H1 (cell line): ENCODE measurements around the gene ZNF407. TPM values are rescaled to one million over a fixed set of nuclear protein-coding genes. Genes with fewer than 3 reads are reported as not detected.

ENCODE experiments used
- CTCF ChIA-PET: fragments of 300-600 bp; sonication (Branson Sonifier 250); formaldehyde crosslinking; loops from one replicate; lab custom pipeline; 2021; ENCODE audit not compliant: partially characterized antibody; lab: Charles Lee
- POLR2A ChIA-PET: fragments of 300-600 bp; sonication (Branson Sonifier 250); formaldehyde crosslinking; loops from one replicate; lab custom pipeline; 2021; ENCODE audit warnings: inconsistent platforms; ENCODE audit not compliant: partially characterized antibody; lab: Charles Lee
- DNase-seq, 2 experiments: peaks; one replicate each; pipeline versions ENCODE4 v3.0.0 to v3.0.0-alpha.2; 2010 to 2022; ENCODE audit warnings: low spot score in 2 of 2, low read depth in 1 of 2, mixed read lengths in 1 of 2
- FAIRE-seq: peaks from 2 replicates; lab custom pipeline; 2011; peaks lifted over from hg19 to GRCh38; lab: Jason Lieb, UNC
- H2AFZ ChIP-seq: 2 replicates; pipeline ENCODE4 v1.8.1; 2012; ENCODE audit warnings: low read length, inconsistent platforms
- H2AK5ac ChIP-seq: 2 replicates; pipeline ENCODE4 v1.6.1; 2013; ENCODE audit warnings: low read depth, low read length
- H2BK120ac ChIP-seq: replicated peaks from 2 replicates; pipeline ENCODE3; 2013; ENCODE audit warnings: low read depth, low read length, inconsistent platforms
- H2BK12ac ChIP-seq: 2 replicates; pipeline ENCODE4 v1.6.1; 2013; ENCODE audit warnings: low read depth, low read length
- H2BK15ac ChIP-seq: 2 replicates; pipeline ENCODE4 v1.6.1; 2013; ENCODE audit warnings: low read length
- H2BK20ac ChIP-seq: 2 replicates; pipeline ENCODE4 v1.6.1; 2013; ENCODE audit warnings: low read length
- H2BK5ac ChIP-seq: 2 replicates; pipeline ENCODE4 v1.6.1; 2013; ENCODE audit warnings: low read depth, low read length
- H3K14ac ChIP-seq: 2 replicates; pipeline ENCODE4 v1.6.1; 2013; ENCODE audit warnings: inconsistent platforms; ENCODE audit not compliant: insufficient read length
- H3K18ac ChIP-seq: 2 replicates; pipeline ENCODE4 v1.6.1; 2013; ENCODE audit warnings: low read length; ENCODE audit errors: extremely low read depth
- H3K23ac ChIP-seq: 2 replicates; pipeline ENCODE4 v1.6.1; 2013; ENCODE audit warnings: inconsistent platforms; ENCODE audit not compliant: insufficient read length
- H3K23me2 ChIP-seq: 2 replicates; pipeline ENCODE4 v1.6.1; 2013; ENCODE audit warnings: low read depth, low read length
- H3K27ac ChIP-seq: 2 replicates; pipeline ENCODE4 v1.6.1; 2011; ENCODE audit warnings: low read depth, low read length, inconsistent platforms
- H3K27me3 ChIP-seq, 4 experiments: replicated peaks in 1 of 4; 1 replicate in 1 of 4; 2 replicates in 3 of 4; pipeline versions ENCODE4 v1.6.1 to v1.8.1; 2011 to 2013; ENCODE audit warnings: low read length in 3 of 4, mild to moderate bottlenecking in 3 of 4, inconsistent platforms in 2 of 4, mixed read lengths in 2 of 4, moderate library complexity in 1 of 4; ENCODE audit not compliant: control insufficient read depth in 3 of 4, insufficient read depth in 3 of 4; ENCODE audit errors: extremely low read depth in 1 of 4
- H3K36me3 ChIP-seq, 4 experiments: 2 replicates each; pipeline versions ENCODE4 v1.6.1 to v1.8.1; 2011 to 2013; ENCODE audit warnings: mild to moderate bottlenecking in 4 of 4, low read length in 3 of 4, moderate library complexity in 2 of 4, control low read depth in 1 of 4, inconsistent platforms in 1 of 4; ENCODE audit not compliant: insufficient read depth in 4 of 4, control insufficient read depth in 2 of 4
- H3K4ac ChIP-seq: replicated peaks from 2 replicates; pipeline ENCODE3; 2013; ENCODE audit warnings: low read length, low read depth, mixed read lengths, inconsistent platforms; ENCODE audit not compliant: insufficient read length
- H3K4me1 ChIP-seq, 4 experiments: replicated peaks in 1 of 4; 1 replicate in 1 of 4; 2 replicates in 3 of 4; pipeline versions ENCODE4 v1.6.1 to v1.8.1; 2011 to 2013; ENCODE audit warnings: low read length in 3 of 4, inconsistent platforms in 2 of 4, mixed read lengths in 1 of 4; ENCODE audit not compliant: insufficient read depth in 4 of 4, control insufficient read depth in 3 of 4
- H3K4me2 ChIP-seq, 2 experiments: 2 replicates each; pipeline versions ENCODE4 v1.6.1 to v1.8.1; 2011 to 2013; ENCODE audit warnings: low read depth in 2 of 2, low read length in 2 of 2, control low read depth in 1 of 2, inconsistent platforms in 1 of 2, mild to moderate bottlenecking in 1 of 2; ENCODE audit not compliant: insufficient read depth in 1 of 2
- H3K4me3 ChIP-seq, 4 experiments: fragments of 200-600, 300-600 bp in 1 of 4; sonication (generic), shearing (Covaris generic), sonication (Bioruptor Twin) in 1 of 4; 2 replicates each; pipeline versions ENCODE4 v1.5.1 to v1.8.1; 2011 to 2016; ENCODE audit warnings: low read length in 4 of 4, low read depth in 3 of 4, control low read depth in 2 of 4, inconsistent platforms in 2 of 4, mild to moderate bottlenecking in 2 of 4, mixed read lengths in 1 of 4, moderate library complexity in 1 of 4; ENCODE audit not compliant: insufficient read depth in 2 of 4; ENCODE audit errors: extremely low read depth in 1 of 4
- H3K56ac ChIP-seq: replicated peaks from 2 replicates; pipeline ENCODE3; 2013; ENCODE audit warnings: low read depth, mild to moderate bottlenecking, mixed read lengths, low read length, inconsistent platforms; ENCODE audit not compliant: insufficient read length
- H3K79me1 ChIP-seq: 2 replicates; pipeline ENCODE4 v1.6.1; 2013; ENCODE audit warnings: low read depth, low read length, control low read depth
- H3K79me2 ChIP-seq, 2 experiments: 2 replicates each; pipeline versions ENCODE4 v1.6.1 to v1.8.1; 2012 to 2013; ENCODE audit warnings: low read length in 2 of 2, mild to moderate bottlenecking in 2 of 2, inconsistent platforms in 1 of 2; ENCODE audit not compliant: insufficient read depth in 2 of 2, control insufficient read depth in 1 of 2
- H3K9ac ChIP-seq, 4 experiments: replicated peaks in 1 of 4; 1 replicate in 1 of 4; 2 replicates in 3 of 4; pipeline versions ENCODE4 v1.6.1 to v1.8.1; 2011 to 2013; ENCODE audit warnings: low read depth in 3 of 4, low read length in 3 of 4, control low read depth in 2 of 4, mild to moderate bottlenecking in 2 of 4, moderate library complexity in 2 of 4, inconsistent platforms in 1 of 4; ENCODE audit errors: extremely low read depth in 1 of 4
- H3K9me3 ChIP-seq, 2 experiments: 2 replicates each; pipeline versions ENCODE4 v1.6.1 to v1.8.1; 2012 to 2013; ENCODE audit warnings: mild to moderate bottlenecking in 2 of 2, moderate library complexity in 2 of 2, control low read depth in 1 of 2, inconsistent platforms in 1 of 2, low read depth in 1 of 2, low read length in 1 of 2, mixed read lengths in 1 of 2; ENCODE audit not compliant: insufficient read depth in 2 of 2
- H4K20me1 ChIP-seq, 2 experiments: replicated peaks in 1 of 2; 2 replicates each; pipeline versions ENCODE3 to v1.8.1; 2011 to 2013; ENCODE audit warnings: inconsistent platforms in 2 of 2, low read length in 2 of 2, mild to moderate bottlenecking in 1 of 2; ENCODE audit not compliant: insufficient read depth in 2 of 2, control insufficient read depth in 1 of 2
- H4K5ac ChIP-seq: 2 replicates; pipeline ENCODE4 v1.6.1; 2013; ENCODE audit warnings: low read length, low read depth, mixed read lengths, inconsistent platforms; ENCODE audit not compliant: insufficient read length
- H4K8ac ChIP-seq: 2 replicates; pipeline ENCODE4 v1.8.0; 2013; ENCODE audit warnings: mild to moderate bottlenecking, moderate library complexity, low read length, inconsistent platforms; ENCODE audit not compliant: insufficient read depth; ENCODE audit errors: extremely low read depth
- H4K91ac ChIP-seq: replicated peaks from 2 replicates; pipeline ENCODE3; 2013; ENCODE audit warnings: low read length, mixed read lengths, inconsistent platforms; ENCODE audit not compliant: insufficient read length
- CBX8 ChIP-seq: fragments of 300-800, 300-1000 bp; sonication (generic); IDR thresholded peaks from 2 replicates; pipeline ENCODE4 v1.7.1; 2016; ENCODE audit warnings: low read depth, low read length, borderline replicate concordance
- KDM1A ChIP-seq: fragments of 200-600, 300-600 bp; sonication (generic); IDR thresholded peaks from 2 replicates; pipeline ENCODE4 v1.7.1; 2016; ENCODE audit warnings: mild to moderate bottlenecking, low read length, borderline replicate concordance
- POLR2A ChIP-seq, 2 experiments: IDR thresholded peaks; 1 replicate in 1 of 2; 2 replicates in 1 of 2; pipeline ENCODE4 v1.6.1; 2011; ENCODE audit warnings: low read depth in 2 of 2, low read length in 2 of 2, mild to moderate bottlenecking in 2 of 2; ENCODE audit errors: control extremely low read depth in 1 of 2
- SIX5 ChIP-seq: IDR thresholded peaks from 2 replicates; pipeline ENCODE4 v1.6.1; 2011; ENCODE audit warnings: mild to moderate bottlenecking, low read depth, low read length
- SP1 ChIP-seq: IDR thresholded peaks from 2 replicates; pipeline ENCODE4 v1.6.1; 2011; ENCODE audit warnings: low read depth, low read length
- SP2 ChIP-seq: IDR thresholded peaks from 2 replicates; pipeline ENCODE4 v1.6.1; 2012; ENCODE audit warnings: mild to moderate bottlenecking, low read length, inconsistent platforms
- TAF7 ChIP-seq: optimal IDR thresholded peaks from 2 replicates; pipeline ENCODE3; 2011; ENCODE audit warnings: low read depth, mild to moderate bottlenecking, inconsistent platforms, low read length, moderate library complexity, borderline replicate concordance
- ZNF274 ChIP-seq: IDR thresholded peaks from 2 replicates; pipeline ENCODE4 v1.7.0; 2012; ENCODE audit warnings: low read length, borderline replicate concordance; ENCODE audit errors: extremely low read depth
- WGBS, 2 experiments: shearing (Covaris generic) in 1 of 2; methylation state at CpG; one replicate each; pipeline versions ENCODE4 v1.1.6 to v1.1.7; 2013 to 2015; ENCODE audit warnings: low lambda C conversion rate in 2 of 2, mixed read lengths in 2 of 2, inconsistent platforms in 1 of 2, low coverage in 1 of 2, missing lambda C conversion rate in 1 of 2; ENCODE audit not compliant: insufficient replicate concordance in 2 of 2, insufficient coverage in 1 of 2, insufficient read length in 1 of 2; ENCODE audit errors: extremely low coverage in 1 of 2, missing lambda C conversion rate in 1 of 2; 5-methylcytosine and 5-hydroxymethylcytosine counted together
- polyA plus RNA-seq, 7 experiments: library from polyadenylated mRNA; depleted of rRNA in 3 of 7; stranded (reverse) in 5 of 7; unstranded in 2 of 7; fragments of >200 nt in 5 of 7; fragments of 200-250 nt in 2 of 7; gene quantifications; 1 replicate in 5 of 7; 2 replicates in 1 of 7; 4 replicates in 1 of 7; pipeline versions ENCODE4 v1.2.1 to v1.2.3, GENCODE V29; 2011 to 2013; ENCODE audit warnings: missing spikeins in 2 of 7, mixed read lengths in 2 of 7
- total RNA-seq: library from RNA; stranded (reverse); fragmentation: NEBNext Ultra II Directional; extraction: Animal tissue kit (Norgen Biotek cat#: 25700); gene quantifications from 2 replicates; pipeline ENCODE4 v1.2.1, GENCODE V29; 2021
- TF ChIP-seq, protein P1 (sequence below): IDR thresholded peaks from 2 replicates; pipeline ENCODE4 v1.6.1; 2012; ENCODE audit warnings: inconsistent platforms
- TF ChIP-seq, protein P2 (sequence below), 3 experiments: IDR thresholded peaks; 1 replicate in 2 of 3; 2 replicates in 1 of 3; pipeline versions ENCODE4 v1.5.1 to v1.6.1; 2011; ENCODE audit warnings: low read length in 3 of 3, mild to moderate bottlenecking in 3 of 3, inconsistent platforms in 2 of 3, low read depth in 1 of 3, moderate library complexity in 1 of 3; ENCODE audit not compliant: insufficient read depth in 1 of 3; ENCODE audit errors: control extremely low read depth in 1 of 3

ZNF407 gene
- total and polyA plus RNA-seq, 2 of the 8 experiments (the other 6 are each of a cell fraction or from before 2014, with no cell fraction given) = 1.5 to 6.8 TPM

DNA sequence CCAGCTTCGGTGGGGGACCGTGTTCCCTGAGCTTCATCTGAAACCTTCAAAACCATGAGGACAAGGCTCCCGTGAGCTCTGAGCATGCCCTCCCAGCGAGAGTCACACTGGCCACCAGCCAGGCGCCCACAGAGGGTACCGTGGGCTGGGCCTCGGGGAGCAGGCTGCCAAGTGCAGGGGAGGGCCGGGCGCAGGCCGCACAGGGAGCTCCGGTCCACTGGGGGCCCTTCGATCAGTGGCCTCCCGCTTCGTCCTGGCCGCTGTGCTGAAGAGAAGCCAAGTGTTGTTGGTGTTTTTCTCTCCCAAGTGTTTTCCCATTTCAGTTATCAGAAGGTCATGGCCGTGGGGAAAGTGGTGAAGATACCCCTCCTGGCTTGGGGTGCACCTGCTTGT is 466.8 kb downstream of the ZNF407 start:
- no peak overlapping the region for H3K4me2 ChIP-seq
- H2BK120ac ChIP-seq = no peak overlapping the region
- WGBS, 2 experiments = 96% methylated on average over 15 of the region's 16 CpGs; no CpG with 5 or more reads in 1 of the 2 experiments
- H2AK5ac ChIP-seq = no peak overlapping the region
- DNase-seq (no peak), FAIRE-seq (no peak)
- H4K8ac ChIP-seq = no peak overlapping the region
- H4K91ac ChIP-seq = no peak overlapping the region
- no peak overlapping the region for H2BK20ac ChIP-seq
- no peak overlapping the region for H3K56ac ChIP-seq
- no peak overlapping the region for H4K5ac ChIP-seq
- no peaks in the 10 kb centered on the region for H3K27me3 ChIP-seq
- H2BK15ac ChIP-seq = no peak overlapping the region
- no peak overlapping the region for H2BK5ac ChIP-seq
- H3K9ac ChIP-seq = no peak overlapping the region
- H4K20me1 ChIP-seq = no peaks in the 10 kb centered on the region
- no peaks in the 10 kb centered on the region; a peak in 1 of 7 replicates for H3K4me1 ChIP-seq
- H3K23ac ChIP-seq = no peak overlapping the region
- POLR2A ChIA-PET = no interaction called here
- H3K36me3 ChIP-seq = no peaks in the 10 kb centered on the region
- no peaks in the 10 kb centered on the region for H3K79me1 ChIP-seq
- H2BK12ac ChIP-seq = no peak overlapping the region
- H3K27ac ChIP-seq = no peak overlapping the region
- H3K79me2 ChIP-seq = no peaks in the 10 kb centered on the region
- H3K4ac ChIP-seq = no peak overlapping the region
- no peak overlapping the region for H3K14ac ChIP-seq
- TF ChIP-seq KDM1A (no peak), POLR2A (IDR thresholded peaks at IDR 0.05; ENCODE audit: control extremely low read depth in 1 of 2, low read depth in 2 of 2, low read length in 2 of 2) (no peak), SP2 (no peak), CBX8 (no peak), SIX5 (no peak), ZNF274 (no peak), TAF7 (no peak), SP1 (no peak)
- TF ChIP-seq, protein P1, sequence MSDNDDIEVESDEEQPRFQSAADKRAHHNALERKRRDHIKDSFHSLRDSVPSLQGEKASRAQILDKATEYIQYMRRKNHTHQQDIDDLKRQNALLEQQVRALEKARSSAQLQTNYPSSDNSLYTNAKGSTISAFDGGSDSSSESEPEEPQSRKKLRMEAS = no peak
- TF ChIP-seq, protein P2, sequence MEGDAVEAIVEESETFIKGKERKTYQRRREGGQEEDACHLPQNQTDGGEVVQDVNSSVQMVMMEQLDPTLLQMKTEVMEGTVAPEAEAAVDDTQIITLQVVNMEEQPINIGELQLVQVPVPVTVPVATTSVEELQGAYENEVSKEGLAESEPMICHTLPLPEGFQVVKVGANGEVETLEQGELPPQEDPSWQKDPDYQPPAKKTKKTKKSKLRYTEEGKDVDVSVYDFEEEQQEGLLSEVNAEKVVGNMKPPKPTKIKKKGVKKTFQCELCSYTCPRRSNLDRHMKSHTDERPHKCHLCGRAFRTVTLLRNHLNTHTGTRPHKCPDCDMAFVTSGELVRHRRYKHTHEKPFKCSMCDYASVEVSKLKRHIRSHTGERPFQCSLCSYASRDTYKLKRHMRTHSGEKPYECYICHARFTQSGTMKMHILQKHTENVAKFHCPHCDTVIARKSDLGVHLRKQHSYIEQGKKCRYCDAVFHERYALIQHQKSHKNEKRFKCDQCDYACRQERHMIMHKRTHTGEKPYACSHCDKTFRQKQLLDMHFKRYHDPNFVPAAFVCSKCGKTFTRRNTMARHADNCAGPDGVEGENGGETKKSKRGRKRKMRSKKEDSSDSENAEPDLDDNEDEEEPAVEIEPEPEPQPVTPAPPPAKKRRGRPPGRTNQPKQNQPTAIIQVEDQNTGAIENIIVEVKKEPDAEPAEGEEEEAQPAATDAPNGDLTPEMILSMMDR (IDR thresholded peaks at IDR 0.05; ENCODE audit: control extremely low read depth in 1 of 3, insufficient read depth in 1 of 3, low read depth in 1 of 3, low read length in 3 of 3) = no peak
- CTCF ChIA-PET = interaction anchor here (1.1 to 3.5 kb wide), 4 partner anchors 9 to 244 kb away, joined by 3 to 14 read pairs (median 4); no protein-coding TSS in a partner anchor
- H3K23me2 ChIP-seq = no peaks in the 10 kb centered on the region
- H3K18ac ChIP-seq = no peak overlapping the region
- no peak overlapping the region for H3K4me3 ChIP-seq
- no peak overlapping the region for H2AFZ ChIP-seq
- H3K9me3 ChIP-seq = no peaks in the 10 kb centered on the region
